ENCODE data around the gene SCAI.
A peak's percentile ranks its signal among the peaks of the same experiment; 100 is the strongest.

The SCAI gene

DNA sequence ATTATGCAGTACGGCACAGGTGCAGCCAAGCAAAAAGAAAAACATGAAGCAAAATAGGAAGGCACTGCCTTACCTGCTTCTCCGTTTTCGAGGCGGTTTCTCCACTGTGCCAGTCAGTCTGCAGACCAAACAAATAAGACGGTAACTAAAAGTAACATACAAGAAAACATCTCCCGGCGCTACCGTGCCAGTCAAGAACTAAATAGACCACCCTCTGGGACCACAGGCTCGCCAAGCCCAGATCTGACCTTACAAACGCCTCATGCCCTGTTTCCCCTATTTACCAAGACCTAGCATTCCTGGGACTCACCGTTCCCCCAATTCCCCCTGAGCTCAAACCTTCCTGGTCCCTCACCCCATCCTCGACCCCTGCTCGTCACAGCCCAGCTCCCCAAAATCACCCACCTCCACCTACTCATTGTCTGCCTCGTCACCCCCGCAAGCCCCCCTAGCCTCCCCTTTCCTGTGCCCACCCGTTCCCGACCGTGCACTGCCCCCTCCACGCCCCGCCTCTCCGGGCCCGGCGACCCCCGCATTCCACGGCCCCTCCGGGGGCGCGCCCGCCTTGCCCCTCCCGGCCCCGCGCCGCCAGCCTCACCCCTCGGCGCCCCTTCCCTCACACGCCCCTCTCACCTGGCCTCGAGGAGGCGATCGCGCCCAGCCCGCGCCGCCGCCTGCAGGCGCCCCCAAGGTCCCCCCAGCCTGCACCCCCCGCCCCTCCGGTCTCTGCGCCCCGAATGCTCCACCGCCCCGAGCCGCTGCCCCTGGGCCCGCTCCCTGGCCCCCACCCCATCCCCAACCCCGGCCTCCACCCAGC is 560 bp downstream of the SCAI start:
- Histone ChIP-seq H3K4me1 (ENCODE audit: control insufficient read depth, low read length) (peaks cover 13% of the 10 kb centered on the region), H3K9me2 (replicated peaks; ENCODE audit: control insufficient read depth, low read length) (no peaks in the 10 kb centered on the region), H3K36me3 (ENCODE audit: control insufficient read depth, low read length) (peaks cover 8% of the 10 kb centered on the region; the same call in 1 of the 2 replicates), H3K27me3 (ENCODE audit: control insufficient read depth, low read length) (no peaks in the 10 kb centered on the region), H3F3A (ENCODE audit: control insufficient read depth, insufficient read depth) (peaks cover 21% of the 10 kb centered on the region), H3K27ac (ENCODE audit: low read depth, low read length) (no peak overlapping the region), H3K9me3 (ENCODE audit: control insufficient read depth, insufficient read depth, low read length) (no peaks in the 10 kb centered on the region), H4K20me1 (ENCODE audit: control insufficient read depth, insufficient read depth, low read depth, low read length) (no peaks in the 10 kb centered on the region), H3K4me3 (ENCODE audit: low read length) (peak overlapping the region; percentile 72), H3K4me2 (ENCODE audit: low read length) (peak overlapping the region; percentile 73), H3K79me2 (ENCODE audit: control insufficient read depth, low read length) (peaks cover 9% of the 10 kb centered on the region)
- no peak for TF ChIP-seq EZH2phosphoT487 (IDR thresholded peaks at IDR 0.05; ENCODE audit: borderline replicate concordance, low read length)
- TF ChIP-seq, protein P1, sequence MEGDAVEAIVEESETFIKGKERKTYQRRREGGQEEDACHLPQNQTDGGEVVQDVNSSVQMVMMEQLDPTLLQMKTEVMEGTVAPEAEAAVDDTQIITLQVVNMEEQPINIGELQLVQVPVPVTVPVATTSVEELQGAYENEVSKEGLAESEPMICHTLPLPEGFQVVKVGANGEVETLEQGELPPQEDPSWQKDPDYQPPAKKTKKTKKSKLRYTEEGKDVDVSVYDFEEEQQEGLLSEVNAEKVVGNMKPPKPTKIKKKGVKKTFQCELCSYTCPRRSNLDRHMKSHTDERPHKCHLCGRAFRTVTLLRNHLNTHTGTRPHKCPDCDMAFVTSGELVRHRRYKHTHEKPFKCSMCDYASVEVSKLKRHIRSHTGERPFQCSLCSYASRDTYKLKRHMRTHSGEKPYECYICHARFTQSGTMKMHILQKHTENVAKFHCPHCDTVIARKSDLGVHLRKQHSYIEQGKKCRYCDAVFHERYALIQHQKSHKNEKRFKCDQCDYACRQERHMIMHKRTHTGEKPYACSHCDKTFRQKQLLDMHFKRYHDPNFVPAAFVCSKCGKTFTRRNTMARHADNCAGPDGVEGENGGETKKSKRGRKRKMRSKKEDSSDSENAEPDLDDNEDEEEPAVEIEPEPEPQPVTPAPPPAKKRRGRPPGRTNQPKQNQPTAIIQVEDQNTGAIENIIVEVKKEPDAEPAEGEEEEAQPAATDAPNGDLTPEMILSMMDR (IDR thresholded peaks at IDR 0.05; ENCODE audit: low read depth, low read length, poor library complexity, severe bottlenecking): no peak

DNA sequence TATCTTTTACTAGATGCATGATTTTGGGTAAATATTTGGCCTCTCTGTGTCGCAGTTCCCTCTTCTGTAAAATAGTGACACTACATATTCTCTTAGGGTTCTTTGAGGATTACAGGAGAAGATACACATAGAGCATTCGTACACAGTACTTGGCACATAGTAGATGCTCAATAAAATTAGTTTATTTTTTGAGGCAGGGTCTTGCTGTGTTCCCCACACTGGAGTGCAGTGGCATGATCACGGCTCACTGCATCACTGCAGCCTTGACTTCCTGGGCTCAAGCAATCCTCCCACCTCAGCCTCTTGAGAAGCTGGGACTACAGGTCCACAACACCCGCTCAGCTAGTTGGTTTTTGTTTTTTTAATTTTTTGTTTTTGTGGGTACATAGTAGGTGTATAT is 1.6 kb downstream of the SCAI start:
- no peaks in the 10 kb centered on the region for H3K27me3 ChIP-seq (ENCODE audit: control insufficient read depth, low read length)
- H3K9me3 ChIP-seq (ENCODE audit: control insufficient read depth, insufficient read depth, low read length): no peaks in the 10 kb centered on the region
- no peak overlapping the region; the same call in 1 of the 2 replicates for H3K4me2 ChIP-seq (ENCODE audit: low read length)
- no peak for TF ChIP-seq EZH2phosphoT487 (IDR thresholded peaks at IDR 0.05; ENCODE audit: borderline replicate concordance, low read length)
- TF ChIP-seq, protein P1 (IDR thresholded peaks at IDR 0.05; ENCODE audit: low read depth, low read length, poor library complexity, severe bottlenecking): no peak
- peaks cover 8% of the 10 kb centered on the region; the same call in 1 of the 2 replicates for H3K36me3 ChIP-seq (ENCODE audit: control insufficient read depth, low read length)
- peaks cover 17% of the 10 kb centered on the region for H3F3A ChIP-seq (ENCODE audit: control insufficient read depth, insufficient read depth)
- no peak overlapping the region for H3K27ac ChIP-seq (ENCODE audit: low read depth, low read length)
- H3K9me2 ChIP-seq (replicated peaks; ENCODE audit: control insufficient read depth, low read length): no peaks in the 10 kb centered on the region
- H3K4me1 ChIP-seq (ENCODE audit: control insufficient read depth, low read length): peaks cover 13% of the 10 kb centered on the region
- no peak overlapping the region; the same call in 1 of the 2 replicates for H3K4me3 ChIP-seq (ENCODE audit: low read length)
- H4K20me1 ChIP-seq (ENCODE audit: control insufficient read depth, insufficient read depth, low read depth, low read length): no peaks in the 10 kb centered on the region
- H3K79me2 ChIP-seq (ENCODE audit: control insufficient read depth, low read length): peaks cover 9% of the 10 kb centered on the region

DNA sequence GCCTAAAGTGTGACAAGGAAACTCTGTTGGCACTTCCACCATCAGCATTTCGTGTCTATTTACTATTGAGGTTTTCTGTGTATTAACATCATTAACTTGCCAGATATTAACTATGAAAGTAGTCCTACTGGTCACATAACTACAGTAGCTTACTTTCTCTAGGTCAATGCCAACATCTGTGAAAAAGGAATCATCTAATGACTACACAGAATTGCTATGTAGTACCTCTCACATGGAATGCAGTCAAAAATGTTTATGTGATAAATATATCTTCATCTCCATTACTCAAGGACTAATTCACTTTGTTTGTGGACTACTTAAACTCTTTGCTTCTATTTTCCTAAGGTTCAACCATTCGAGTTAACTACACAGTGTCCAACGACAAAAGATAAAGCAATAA is 2.1 kb downstream of the SCAI start:
- Histone ChIP-seq H3K27me3 (ENCODE audit: control insufficient read depth, low read length) (no peaks in the 10 kb centered on the region), H3K9me3 (ENCODE audit: control insufficient read depth, insufficient read depth, low read length) (no peaks in the 10 kb centered on the region), H3F3A (ENCODE audit: control insufficient read depth, insufficient read depth) (peaks cover 17% of the 10 kb centered on the region), H3K36me3 (ENCODE audit: control insufficient read depth, low read length) (peaks cover 8% of the 10 kb centered on the region; the same call in 1 of the 2 replicates), H3K4me2 (ENCODE audit: low read length) (no peak overlapping the region), H3K4me1 (ENCODE audit: control insufficient read depth, low read length) (peaks cover 13% of the 10 kb centered on the region), H3K79me2 (ENCODE audit: control insufficient read depth, low read length) (peaks cover 9% of the 10 kb centered on the region), H4K20me1 (ENCODE audit: control insufficient read depth, insufficient read depth, low read depth, low read length) (no peaks in the 10 kb centered on the region), H3K9me2 (replicated peaks; ENCODE audit: control insufficient read depth, low read length) (no peaks in the 10 kb centered on the region), H3K4me3 (ENCODE audit: low read length) (no peak overlapping the region), H3K27ac (ENCODE audit: low read depth, low read length) (no peak overlapping the region)
- no peak for TF ChIP-seq EZH2phosphoT487 (IDR thresholded peaks at IDR 0.05; ENCODE audit: borderline replicate concordance, low read length)
- TF ChIP-seq, protein P1 (IDR thresholded peaks at IDR 0.05; ENCODE audit: low read depth, low read length, poor library complexity, severe bottlenecking): no peak
